Measurements from ENCODE around the gene UAP1L1.
"Not testable (repeated sequence)": the region's sequence is repeated elsewhere in the genome, so short reads cannot be mapped to it uniquely, and the experiment has no call there.

The UAP1L1 gene

GRCh38 chr9:137116728-137117127, 39.4 kb downstream of the UAP1L1 start:
- DNase-seq, result no peak

- DNase-seq, result no peak
Measured at GRCh38 chr9:137117269-137117731, 40.0 kb downstream of the UAP1L1 start.

DNA sequence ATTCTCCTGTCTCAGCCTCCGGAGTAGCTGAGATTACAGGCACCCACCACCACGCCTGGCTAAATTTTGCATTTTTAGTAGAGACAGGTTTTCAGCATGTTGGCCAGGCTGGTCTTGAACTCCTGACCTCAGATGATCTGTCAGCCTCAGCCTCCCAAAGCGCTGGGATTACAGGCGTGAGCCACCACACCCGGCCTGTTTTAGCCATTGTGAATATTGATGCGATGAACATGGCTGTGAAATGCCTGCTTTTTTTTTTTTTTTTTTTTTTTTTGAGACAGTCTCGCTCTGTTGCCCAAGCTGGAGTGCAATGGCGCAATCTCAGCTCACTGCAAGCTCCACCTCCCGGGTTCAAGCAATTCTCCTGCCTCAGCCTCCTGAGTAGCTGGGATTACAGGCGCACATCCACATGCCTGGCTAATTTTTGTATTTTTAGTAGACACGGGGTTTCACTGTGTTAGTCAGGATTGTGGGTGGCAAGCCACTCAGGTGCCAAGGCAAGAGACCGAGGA, 40.8 kb downstream of the UAP1L1 start:
- not testable (repeated sequence) for DNase-seq

GRCh38 chr9:137121927-137122795, 44.8 kb downstream of the UAP1L1 start:
- not testable (repeated sequence) for DNase-seq

DNA sequence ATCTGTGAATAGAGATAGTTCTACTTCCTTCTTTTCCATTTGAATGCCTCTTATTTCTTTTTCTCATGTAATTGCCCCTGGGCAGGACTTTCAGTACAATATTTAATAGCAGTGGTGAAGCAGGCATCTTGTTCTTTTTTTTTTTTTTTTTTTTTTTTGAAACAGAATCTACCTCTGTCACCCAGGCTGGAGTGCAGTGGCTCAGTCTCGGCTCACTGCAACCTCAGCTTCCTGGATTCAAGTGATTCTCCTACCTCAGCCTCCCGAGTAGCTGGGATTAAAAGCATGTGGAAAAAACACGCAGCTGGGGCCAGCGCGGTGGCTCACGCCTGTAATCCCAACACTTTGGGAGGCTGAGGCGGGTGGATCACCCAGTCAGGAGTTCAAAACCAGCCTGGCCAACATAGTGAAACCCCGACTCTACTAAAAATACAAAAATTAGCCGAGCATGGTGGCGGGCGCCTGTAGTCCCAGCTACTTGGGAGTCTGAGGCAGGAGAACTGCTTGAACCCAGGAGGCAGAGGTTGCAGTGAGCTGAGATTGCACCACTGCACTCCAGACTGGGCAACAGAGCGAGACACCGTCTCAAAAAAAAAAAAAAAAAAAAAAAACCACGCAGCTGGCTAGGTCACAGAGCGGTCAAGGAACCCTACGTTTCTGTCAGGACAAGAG, 45.6 kb downstream of the UAP1L1 start:
- not testable (repeated sequence) for DNase-seq

DNA sequence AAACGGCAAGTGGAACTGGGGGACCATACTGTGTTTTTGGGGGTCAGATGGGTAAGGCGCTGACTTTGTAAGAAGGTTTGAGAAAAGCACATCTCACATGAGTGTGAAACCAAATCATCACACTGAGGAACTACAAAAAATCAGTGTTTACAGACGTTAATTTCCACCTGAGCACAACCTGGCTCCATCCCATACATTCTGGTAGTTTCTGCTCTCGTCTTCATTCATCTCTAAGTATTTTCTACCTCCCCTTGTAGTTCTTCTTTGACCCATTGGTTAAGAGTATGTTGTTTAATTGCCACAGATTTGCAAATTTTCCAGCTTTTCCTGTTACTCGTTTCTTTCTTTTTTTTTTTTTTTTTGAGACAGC, 46.1 kb downstream of the UAP1L1 start:
- no peak for DNase-seq

DNA sequence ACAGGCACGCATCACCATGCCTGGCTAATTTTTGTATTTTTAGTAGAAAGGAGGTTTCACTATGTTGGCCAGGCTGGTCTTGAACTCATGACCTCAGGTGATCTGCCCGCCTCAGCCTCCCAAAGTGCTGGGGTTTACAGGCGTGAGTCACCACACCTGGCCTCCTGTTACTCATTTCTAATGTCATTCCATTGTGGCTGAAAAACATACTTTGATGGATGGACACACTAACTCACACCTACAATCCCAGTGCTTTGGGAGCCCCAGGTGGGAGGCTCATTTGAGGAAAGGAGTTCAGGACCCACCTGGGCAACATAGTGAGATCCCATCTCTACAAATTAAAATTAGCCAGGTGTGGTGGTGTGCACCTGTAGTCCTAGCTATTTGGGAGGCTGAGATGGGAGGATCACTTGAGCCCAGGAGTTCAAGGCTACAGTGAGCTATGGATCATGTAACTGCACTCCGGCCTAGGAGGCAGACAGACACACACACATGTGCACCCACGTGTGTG, 46.7 kb downstream of the UAP1L1 start:
- DNase-seq, result not testable (repeated sequence)

- no peak for DNase-seq
Measured at GRCh38 chr9:137126786-137127185, 49.5 kb downstream of the UAP1L1 start.

DNA sequence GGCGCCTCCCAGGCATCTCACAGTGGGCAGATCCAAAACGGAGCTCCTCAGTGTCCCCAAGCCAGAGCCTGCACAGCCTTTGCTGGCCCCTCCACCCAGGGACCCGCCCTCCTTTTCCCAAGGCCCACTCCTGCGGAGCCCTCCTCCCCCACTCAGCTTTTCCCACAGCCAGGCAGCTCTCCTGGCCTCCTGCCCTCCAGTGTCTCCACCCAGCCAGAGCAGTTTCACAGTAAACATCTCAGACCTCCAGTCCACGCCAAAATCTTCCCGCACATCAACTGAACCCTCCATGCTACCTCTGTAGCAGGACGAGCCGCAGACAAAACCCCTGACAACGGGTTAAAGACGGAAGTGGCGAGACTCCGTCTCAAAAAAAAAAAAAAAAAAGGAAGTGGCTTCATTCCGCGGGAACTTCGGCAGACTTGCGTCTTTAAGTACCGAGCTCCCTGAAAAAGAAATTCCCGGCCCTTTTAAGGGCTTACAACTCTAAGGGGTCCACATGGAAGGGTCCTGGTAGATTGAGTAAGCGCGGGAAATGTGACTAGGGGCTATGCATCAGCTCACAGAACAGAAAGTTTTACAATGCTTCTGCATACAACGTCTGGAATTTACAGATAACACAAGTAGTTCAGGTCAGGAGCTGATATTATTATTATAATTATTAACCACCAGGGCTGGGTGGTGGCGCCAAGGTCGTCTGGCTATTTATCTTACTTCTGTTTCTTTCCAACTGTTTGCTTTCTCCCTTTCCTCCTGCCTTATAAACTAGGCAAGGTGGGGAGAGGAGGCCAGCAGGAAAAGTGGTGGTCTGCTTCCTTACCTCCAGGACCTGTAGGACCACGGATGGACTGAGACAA, 50.2 kb downstream of the UAP1L1 start:
- no peak for DNase-seq

DNA sequence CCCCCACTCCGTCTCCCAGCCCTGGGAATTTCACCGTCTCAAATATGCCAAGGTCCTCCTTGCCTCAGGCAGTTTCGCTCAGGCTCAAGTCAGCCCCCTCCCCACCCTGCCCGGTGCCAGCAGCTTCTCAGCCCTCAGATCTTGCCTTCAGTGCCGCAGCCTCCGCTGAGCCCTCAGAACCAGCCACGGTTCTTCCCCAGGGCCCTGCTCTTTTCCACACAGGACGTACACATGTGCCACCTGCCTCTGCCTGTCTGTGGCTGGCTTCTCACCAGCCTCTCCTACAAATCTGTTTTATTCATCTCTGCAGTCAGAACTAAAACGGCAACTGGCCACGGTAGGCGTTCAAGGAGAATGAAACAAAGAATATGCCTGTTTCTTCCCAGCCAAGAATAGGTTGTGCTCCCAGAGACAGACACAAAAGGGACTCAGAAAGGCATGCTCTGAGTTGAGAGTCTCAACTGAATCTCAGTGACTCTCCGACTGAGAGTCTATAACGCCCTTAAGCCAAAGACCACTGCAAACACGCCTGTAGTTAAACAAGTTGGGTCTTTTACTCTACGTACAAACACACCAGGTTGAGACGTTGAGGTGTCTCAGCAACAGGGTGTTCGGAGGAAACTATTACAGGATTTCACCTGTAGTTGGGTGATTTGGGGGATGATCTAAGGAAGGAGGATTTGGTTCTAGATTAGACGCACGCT, 51.0 kb downstream of the UAP1L1 start:
- DNase-seq, result no peak

DNA sequence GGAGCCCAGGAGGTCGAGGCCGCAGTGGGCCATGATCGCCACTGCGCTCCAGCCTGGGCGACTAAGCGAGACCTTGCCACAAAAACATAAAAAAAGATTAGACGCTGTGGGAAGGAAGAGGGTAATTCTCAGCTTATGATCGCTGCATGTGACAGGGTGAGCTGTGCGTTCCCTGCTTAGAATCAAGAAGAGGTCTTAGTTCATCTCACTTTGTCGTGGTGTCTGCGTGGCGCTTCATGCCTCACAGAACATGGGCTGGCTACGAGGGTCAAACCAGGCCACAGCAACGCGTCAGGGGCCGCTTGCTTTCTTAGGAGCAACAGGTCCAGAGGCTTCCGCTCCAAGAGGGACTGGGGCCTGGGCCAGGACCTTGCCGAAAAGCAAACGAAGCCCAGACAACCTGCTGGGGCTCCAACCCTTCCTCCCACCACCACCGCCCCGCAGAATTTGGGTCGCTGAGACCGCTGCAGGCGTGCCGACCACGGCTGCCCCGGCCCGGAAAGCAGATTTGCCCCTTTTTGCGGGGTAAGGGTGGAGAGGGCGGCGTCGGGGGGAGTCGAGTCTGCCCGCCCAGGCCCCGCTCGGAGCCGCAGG, 51.6 kb downstream of the UAP1L1 start:
- DNase-seq, result no peak

- peak; percentile 64 for DNase-seq
Measured at GRCh38 chr9:137129456-137130175, 52.3 kb downstream of the UAP1L1 start.

DNA sequence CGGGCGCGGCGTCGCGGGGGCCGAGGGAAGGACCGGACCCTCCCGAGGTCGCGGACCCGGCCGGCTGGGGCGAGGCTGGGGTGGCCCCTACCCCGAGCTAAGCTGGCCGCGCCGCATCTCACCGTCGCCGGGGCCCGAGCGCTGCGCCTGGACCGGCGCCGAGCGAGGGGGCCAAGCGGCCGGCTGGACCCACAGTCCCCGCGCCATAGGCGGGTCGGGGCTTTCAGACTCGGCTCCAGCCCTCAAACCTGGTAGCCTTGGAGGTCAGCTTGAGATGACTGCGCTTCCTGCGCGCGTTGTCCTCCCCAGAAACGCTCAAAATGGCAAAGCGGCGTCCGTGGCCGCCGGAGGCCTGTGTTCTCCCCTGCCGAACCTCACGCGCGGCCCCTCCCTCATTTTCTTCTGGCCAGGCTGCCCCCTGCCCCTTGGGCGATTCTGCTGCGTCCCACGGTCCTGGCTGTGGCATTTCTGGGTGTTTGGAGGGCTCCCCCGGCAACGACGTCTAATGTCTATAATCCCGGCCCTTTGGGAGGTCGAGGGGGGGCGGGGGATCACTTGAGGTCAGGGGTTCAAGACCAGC, 52.9 kb downstream of the UAP1L1 start:
- DNase-seq, result no peak

Measured in GOT3 (cell line).